SK-N-MC (cell line): ENCODE measurements around the gene SNX30.

Experiments used
- EZH2 ChIP-seq: fragments of 200-600 bp; sonication (generic); IDR thresholded peaks from one replicate; pipeline ENCODE4 v1.6.1; 2017; ENCODE audit warnings: antibody characterized with exemption
- FOXP2 ChIP-seq: optimal IDR thresholded peaks from 2 replicates; pipeline ENCODE3; 2011; ENCODE audit warnings: mild to moderate bottlenecking, moderate library complexity; ENCODE audit not compliant: insufficient read depth; ENCODE audit errors: extremely low read length, control extremely low read depth
- POLR2AphosphoS5 ChIP-seq: IDR thresholded peaks from 2 replicates; pipeline ENCODE4 v1.6.1; 2012; ENCODE audit warnings: mild to moderate bottlenecking, low read depth, low read length, borderline replicate concordance

GRCh38 chr9:112864403-112864802, 113.8 kb downstream of the SNX30 start:
- TF ChIP-seq POLR2AphosphoS5 (no peak), EZH2 (no peak), FOXP2 (no peak)
